Transverse colon (tissue), 4 donors: ENCODE data around the gene ALKBH3. TPM values are rescaled to one million over a fixed set of nuclear protein-coding genes. Genes with fewer than 3 reads are reported as not detected.

Source experiments
- DNase-seq: peaks from one replicate; pipeline ENCODE4 v3.0.0-alpha.2; 2019
- H3K27ac ChIP-seq, 4 donors: fragments of 200-600 bp; sonication (generic); 2 replicates each; pipeline ENCODE4 v1.5.1; 2016 to 2018; ENCODE audit warnings: inconsistent platforms in 4 of 4
- H3K27me3 ChIP-seq: fragments of 200-600 bp; sonication (generic); 2 replicates; pipeline ENCODE4 v1.5.1; 2017; ENCODE audit warnings: inconsistent platforms
- H3K36me3 ChIP-seq, 4 donors: fragments of 200-600 bp; sonication (generic); 2 replicates each; pipeline ENCODE4 v1.5.1; 2017 to 2019; ENCODE audit warnings: inconsistent platforms in 4 of 4
- H3K4me1 ChIP-seq, 4 donors: fragments of 200-600 bp; sonication (generic); 2 replicates each; pipeline ENCODE4 v1.5.1; 2017 to 2020; ENCODE audit warnings: inconsistent platforms in 4 of 4
- H3K4me3 ChIP-seq, 4 donors: fragments of 200-600 bp; sonication (generic); 1 replicate in 1 of 4; 2 replicates in 3 of 4; pipeline versions ENCODE4 v1.5.1 to v1.6.1; 2017 to 2019; ENCODE audit warnings: inconsistent platforms in 4 of 4
- H3K9me3 ChIP-seq, 2 donors: fragments of 200-600 bp; sonication (generic); 2 replicates each; pipeline ENCODE4 v1.5.1; 2017 to 2019; ENCODE audit warnings: inconsistent platforms in 2 of 2
- EP300 ChIP-seq: sonication (generic); formaldehyde crosslinking; IDR thresholded peaks from one replicate; pipeline ENCODE4 v1.6.1; 2017; ENCODE audit warnings: antibody characterized with exemption, low read depth
- POLR2A ChIP-seq: fragments of 450-650 bp; IDR thresholded peaks from one replicate; pipeline ENCODE4 v1.6.1; 2016; ENCODE audit warnings: antibody characterized with exemption, mild to moderate bottlenecking, moderate library complexity
- POLR2AphosphoS5 ChIP-seq, 3 donors: sonication (generic); formaldehyde crosslinking; IDR thresholded peaks; one replicate each; pipeline ENCODE4 v1.6.1; 2016; ENCODE audit warnings: antibody characterized with exemption in 3 of 3
- WGBS, 2 donors: methylation state at CpG; one replicate each; pipeline ENCODE4 v1.1.5; 2018; ENCODE audit warnings: low coverage in 1 of 2; 5-methylcytosine and 5-hydroxymethylcytosine counted together
- in situ Hi-C, 4 donors: fragments of 200-750 bp; cut with MboI; loops; one replicate each; pipeline versions ENCODE4 v1.15.0 to v1.15.1; 2017; ENCODE audit warnings: low sequenced_read_pairs in 3 of 4, low pct_ligation_motif_present in 1 of 4, low pct_unique_long_range_greater_than_20kb in 1 of 4
- intact Hi-C: fragments of 100-400 bp; cut with DNase I; formaldehyde crosslinking; loops from one replicate; pipeline ENCODE4 v1.15.1; 2023; ENCODE audit warnings: low total_unique reads
- total RNA-seq, 4 donors: library from RNA; depleted of rRNA; stranded (reverse); fragments of >200 nt; gene quantifications; one replicate each; pipeline ENCODE4 v1.1.0, GENCODE V29; 2016
- TF ChIP-seq, protein P1 (sequence below), 5 experiments: fragments of 200-600 bp in 3 of 5; fragments of 450-650 bp in 2 of 5; sonication (generic) in 3 of 5; IDR thresholded peaks; 1 replicate in 2 of 5; 2 replicates in 3 of 5; pipeline ENCODE4 v1.5.1; 2016 to 2017; ENCODE audit warnings: antibody characterized with exemption in 5 of 5, inconsistent platforms in 3 of 5, mild to moderate bottlenecking in 2 of 5, moderate library complexity in 1 of 5

ALKBH3 gene
- total RNA-seq, 4 donors from 2014 or later = 7.2 to 27.6 (median 23.5) TPM

DNA sequence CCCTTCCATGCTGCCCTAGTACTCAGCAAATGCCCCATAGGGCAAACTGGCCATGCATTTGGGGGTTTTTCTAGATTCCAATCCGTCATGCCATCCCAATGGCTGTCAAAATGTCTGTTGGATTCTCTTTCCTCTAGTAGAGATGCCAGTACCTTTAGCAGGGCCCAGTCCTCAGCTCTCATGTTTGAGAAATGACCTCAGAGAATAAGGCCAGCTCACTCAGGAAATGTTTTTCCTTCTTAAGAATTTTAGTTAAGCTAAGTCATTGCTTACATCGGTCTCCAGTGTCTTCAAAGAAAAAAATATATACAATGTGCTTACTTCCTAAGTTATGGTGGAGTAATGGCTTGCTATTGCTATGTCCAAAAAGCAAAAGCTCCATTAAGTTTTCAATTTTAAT is 14.1 kb upstream of the ALKBH3 start:
- Histone ChIP-seq H3K4me1 (no peaks in the 10 kb centered on the region), H3K4me3 (no peak overlapping the region), H3K9me3 (no peaks in the 10 kb centered on the region), H3K27ac (no peak overlapping the region), H3K36me3 (no peaks in the 10 kb centered on the region), H3K27me3 (peaks cover 7% of the 10 kb centered on the region)
- TF ChIP-seq EP300 (no peak), POLR2A (no peak), POLR2AphosphoS5 (IDR thresholded peaks at IDR 0.05) (no peak)
- TF ChIP-seq, protein P1, sequence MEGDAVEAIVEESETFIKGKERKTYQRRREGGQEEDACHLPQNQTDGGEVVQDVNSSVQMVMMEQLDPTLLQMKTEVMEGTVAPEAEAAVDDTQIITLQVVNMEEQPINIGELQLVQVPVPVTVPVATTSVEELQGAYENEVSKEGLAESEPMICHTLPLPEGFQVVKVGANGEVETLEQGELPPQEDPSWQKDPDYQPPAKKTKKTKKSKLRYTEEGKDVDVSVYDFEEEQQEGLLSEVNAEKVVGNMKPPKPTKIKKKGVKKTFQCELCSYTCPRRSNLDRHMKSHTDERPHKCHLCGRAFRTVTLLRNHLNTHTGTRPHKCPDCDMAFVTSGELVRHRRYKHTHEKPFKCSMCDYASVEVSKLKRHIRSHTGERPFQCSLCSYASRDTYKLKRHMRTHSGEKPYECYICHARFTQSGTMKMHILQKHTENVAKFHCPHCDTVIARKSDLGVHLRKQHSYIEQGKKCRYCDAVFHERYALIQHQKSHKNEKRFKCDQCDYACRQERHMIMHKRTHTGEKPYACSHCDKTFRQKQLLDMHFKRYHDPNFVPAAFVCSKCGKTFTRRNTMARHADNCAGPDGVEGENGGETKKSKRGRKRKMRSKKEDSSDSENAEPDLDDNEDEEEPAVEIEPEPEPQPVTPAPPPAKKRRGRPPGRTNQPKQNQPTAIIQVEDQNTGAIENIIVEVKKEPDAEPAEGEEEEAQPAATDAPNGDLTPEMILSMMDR (IDR thresholded peaks at IDR 0.05) = no peak
- intact Hi-C loops (no loop called here), in situ Hi-C loops (no loop called here)
- WGBS, 2 donors = 80 to 83% methylated on average over 1 to 2 of the region's 2 CpGs
- DNase-seq = no peak

GRCh38 chr11:43866969-43867368 is 13.7 kb upstream of the ALKBH3 start:
- in situ Hi-C loops (no loop called here), intact Hi-C loops (no loop called here)
- H3K4me3 ChIP-seq = no peak overlapping the region
- H3K9me3 ChIP-seq = no peaks in the 10 kb centered on the region
- no peak for DNase-seq
- H3K36me3 ChIP-seq = no peaks in the 10 kb centered on the region
- no peaks in the 10 kb centered on the region for H3K4me1 ChIP-seq
- TF ChIP-seq POLR2A (no peak), POLR2AphosphoS5 (IDR thresholded peaks at IDR 0.05) (no peak), EP300 (no peak)
- TF ChIP-seq, protein P1 (IDR thresholded peaks at IDR 0.05) = no peak
- H3K27ac ChIP-seq = no peak overlapping the region
- peaks cover 12% of the 10 kb centered on the region for H3K27me3 ChIP-seq

DNA sequence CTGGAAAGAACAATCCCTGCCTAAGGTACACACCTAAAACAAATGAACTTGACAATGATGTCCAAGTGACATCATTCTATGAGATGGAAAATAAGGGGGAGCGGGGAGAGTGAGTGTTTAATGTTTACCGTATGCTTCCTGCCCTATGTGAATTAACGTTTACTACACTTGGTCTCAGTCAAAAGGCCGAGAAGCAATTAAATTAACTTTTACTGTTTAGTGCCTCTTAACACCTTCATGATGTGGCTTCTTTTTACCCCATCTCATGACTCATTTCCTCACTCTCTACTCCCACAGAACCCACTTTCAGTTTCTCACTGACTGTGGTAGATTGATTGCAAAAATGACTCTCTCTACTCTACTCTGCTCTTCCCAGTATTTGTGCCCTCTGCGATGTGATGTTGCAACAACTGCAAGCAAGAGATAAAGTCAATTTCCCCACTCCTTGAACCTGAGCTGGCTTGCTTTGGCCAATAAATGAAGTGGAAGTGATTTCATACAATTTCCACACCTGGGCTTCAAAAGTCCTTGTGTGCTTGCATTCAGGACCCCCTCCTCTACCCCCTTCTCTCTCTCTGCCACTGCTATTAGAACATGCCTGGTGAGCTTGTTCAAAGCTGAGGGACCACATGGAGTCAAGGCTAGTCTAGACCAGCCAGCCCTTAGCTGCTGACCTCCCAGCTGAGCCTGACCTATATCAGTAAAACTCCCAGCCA is 11.6 kb upstream of the ALKBH3 start:
- H3K4me3 ChIP-seq = no peak overlapping the region
- no peaks in the 10 kb centered on the region for H3K9me3 ChIP-seq
- TF ChIP-seq EP300 = no peak
- TF ChIP-seq POLR2AphosphoS5 (IDR thresholded peaks at IDR 0.05) = no peak
- TF ChIP-seq, protein P1 (IDR thresholded peaks at IDR 0.05) = no peak
- TF ChIP-seq POLR2A = no peak
- no peak for DNase-seq
- no peaks in the 10 kb centered on the region for H3K36me3 ChIP-seq
- H3K27ac ChIP-seq = no peak overlapping the region
- in situ Hi-C loops = no loop called here
- intact Hi-C loops = no loop called here
- WGBS, 2 donors = 9 to 18% methylated on average over 5 of the region's 5 CpGs
- peaks cover 31% of the 10 kb centered on the region for H3K27me3 ChIP-seq
- H3K4me1 ChIP-seq = no peaks in the 10 kb centered on the region

GRCh38 chr11:43871051-43871450 is 9.6 kb upstream of the ALKBH3 start:
- DNase-seq = no peak
- no peaks in the 10 kb centered on the region for H3K9me3 ChIP-seq
- H3K4me3 ChIP-seq = no peak overlapping the region
- no peaks in the 10 kb centered on the region for H3K4me1 ChIP-seq
- in situ Hi-C loops (no loop called here), intact Hi-C loops (no loop called here)
- H3K36me3 ChIP-seq = no peaks in the 10 kb centered on the region
- H3K27me3 ChIP-seq = peaks cover 48% of the 10 kb centered on the region
- 87 to 92% methylated on average over 2 of the region's 2 CpGs for WGBS, 2 donors
- TF ChIP-seq POLR2AphosphoS5 (IDR thresholded peaks at IDR 0.05) = no peak
- no peak for TF ChIP-seq EP300
- TF ChIP-seq, protein P1 (IDR thresholded peaks at IDR 0.05) = no peak
- no peak for TF ChIP-seq POLR2A
- no peak overlapping the region for H3K27ac ChIP-seq
